GM18861 (cell line): ENCODE results near the gene SKA1.
"Not testable (repeated sequence)": the region's sequence is repeated elsewhere in the genome, so short reads cannot be mapped to it uniquely, and the experiment has no call there.

Experiments used
- ATAC-seq: cut with Tn5 transposase; IDR thresholded peaks from one replicate; pipeline ENCODE4 v1.9.1; 2021; ENCODE audit not compliant: unreplicated experiment

SKA1 gene

GRCh38 chr18:50393802-50394201 lies 19.0 kb downstream of the SKA1 start:
- ATAC-seq, result no peak

DNA sequence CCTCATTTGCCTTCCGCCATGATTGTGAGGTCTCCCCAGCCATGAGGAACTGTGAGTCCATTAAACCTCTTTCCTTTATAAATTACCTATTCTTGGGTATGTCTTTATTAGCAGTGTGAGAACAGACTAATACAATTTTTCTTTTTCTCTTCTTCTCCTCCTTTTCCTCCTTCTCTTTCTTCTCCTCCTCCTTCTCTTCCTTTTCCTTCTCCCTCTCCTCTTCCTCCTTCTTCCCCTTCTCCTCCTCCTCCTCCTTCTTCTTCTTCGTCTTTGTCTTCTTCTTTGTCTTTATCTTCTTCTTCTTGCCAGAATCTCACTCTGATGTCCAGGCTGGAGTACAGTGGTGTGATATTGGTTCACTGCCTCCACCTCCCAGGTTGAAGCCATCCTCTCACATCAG lies 20.2 kb downstream of the SKA1 start:
- no peak for ATAC-seq

DNA sequence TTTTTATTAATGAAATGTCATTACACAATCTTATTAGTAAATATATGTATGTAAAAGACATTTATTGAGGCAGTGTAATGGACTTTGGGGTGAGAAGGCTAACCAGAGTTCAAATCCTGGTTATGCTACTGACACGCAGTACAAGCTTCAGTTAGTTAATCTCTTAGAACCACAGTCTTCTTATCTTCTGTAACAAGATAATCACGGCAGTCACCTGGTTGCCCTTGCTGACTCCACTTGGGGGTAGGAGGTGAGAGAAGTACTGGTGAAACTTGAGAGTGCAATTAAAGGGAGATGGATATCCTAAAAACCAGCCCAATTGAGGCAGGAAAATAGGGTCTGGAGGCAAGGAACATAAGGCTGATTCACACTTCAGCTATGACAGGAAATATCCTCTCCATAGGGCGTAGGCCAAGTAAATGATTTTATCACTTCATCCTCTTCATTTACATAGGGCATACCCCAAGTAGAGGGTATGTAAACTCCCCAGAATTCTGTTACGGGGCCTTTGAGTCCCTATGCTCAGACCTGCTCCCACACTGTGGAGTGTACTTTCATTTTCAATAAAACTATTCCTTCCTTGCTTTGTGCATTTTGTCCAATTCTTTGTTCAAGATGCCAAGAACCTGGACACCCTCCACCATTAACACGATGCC lies 21.3 kb downstream of the SKA1 start:
- ATAC-seq, result no peak

- no peak for ATAC-seq
Measured at GRCh38 chr18:50397023-50397422, 22.2 kb downstream of the SKA1 start.

- ATAC-seq, result no peak
Measured at GRCh38 chr18:50398099-50398498, 23.3 kb downstream of the SKA1 start.

DNA sequence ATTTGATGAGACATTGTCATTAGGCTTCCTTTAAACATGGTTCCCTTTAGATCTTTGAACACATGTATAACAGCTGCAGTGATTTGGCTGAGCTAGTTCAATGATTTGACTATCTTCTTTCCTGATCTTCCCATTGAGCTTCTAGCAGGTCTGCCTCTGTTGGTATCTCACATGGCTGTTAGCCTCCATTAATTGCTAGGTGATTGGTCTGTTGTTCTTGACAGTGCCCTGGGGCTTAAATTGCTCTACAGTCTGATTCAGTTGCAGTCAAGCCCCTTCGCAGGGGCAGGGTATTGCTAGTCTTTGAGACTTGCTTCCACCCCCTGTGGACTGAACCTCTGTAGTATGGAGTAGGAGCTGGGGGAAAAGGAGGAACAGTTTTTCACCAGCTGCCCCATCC lies 24.1 kb downstream of the SKA1 start:
- ATAC-seq, result no peak

DNA sequence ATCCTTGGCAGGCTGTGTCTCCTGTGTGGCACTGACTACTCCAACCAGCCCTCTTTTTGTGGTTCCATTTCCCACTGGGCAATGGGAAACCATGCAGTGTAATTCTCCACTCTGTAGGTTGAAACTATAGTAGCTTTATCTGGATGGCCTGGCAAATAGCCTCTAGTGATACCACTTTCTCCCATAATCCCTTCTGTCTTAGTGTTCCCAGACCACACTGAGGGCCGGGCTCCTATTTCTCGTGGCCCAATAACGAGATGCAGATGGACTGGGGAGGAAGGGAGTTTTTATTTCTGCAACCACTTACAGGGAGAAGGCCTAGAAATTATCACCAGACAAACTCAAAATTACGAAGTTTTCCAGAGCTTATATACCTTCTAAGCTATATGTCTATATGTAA lies 24.7 kb downstream of the SKA1 start:
- ATAC-seq, result no peak

GRCh38 chr18:50400438-50400837 lies 25.6 kb downstream of the SKA1 start:
- not testable (repeated sequence) for ATAC-seq

- no peak for ATAC-seq
Measured at GRCh38 chr18:50401295-50401694, 26.4 kb downstream of the SKA1 start.

DNA sequence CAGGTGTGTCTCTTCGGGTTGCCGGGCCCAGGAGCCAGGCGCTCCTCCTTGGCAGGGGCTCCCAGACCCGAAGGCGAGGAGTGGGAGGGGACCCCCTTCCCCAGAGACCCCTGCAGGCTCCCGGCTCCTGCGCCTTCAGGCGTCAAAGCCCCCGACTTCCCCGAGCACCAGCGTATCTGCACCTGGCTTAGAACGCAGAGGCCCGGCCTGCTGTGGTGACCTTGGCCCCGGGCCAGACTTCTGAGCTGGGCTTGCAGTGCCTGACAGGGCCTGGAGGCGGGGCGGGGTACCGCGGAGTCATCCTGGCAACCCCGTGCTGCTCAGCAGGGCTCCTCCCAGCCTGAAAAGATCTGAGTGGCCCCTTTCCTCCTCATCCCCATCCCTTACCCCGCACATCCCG lies 27.0 kb downstream of the SKA1 start:
- no peak for ATAC-seq

DNA sequence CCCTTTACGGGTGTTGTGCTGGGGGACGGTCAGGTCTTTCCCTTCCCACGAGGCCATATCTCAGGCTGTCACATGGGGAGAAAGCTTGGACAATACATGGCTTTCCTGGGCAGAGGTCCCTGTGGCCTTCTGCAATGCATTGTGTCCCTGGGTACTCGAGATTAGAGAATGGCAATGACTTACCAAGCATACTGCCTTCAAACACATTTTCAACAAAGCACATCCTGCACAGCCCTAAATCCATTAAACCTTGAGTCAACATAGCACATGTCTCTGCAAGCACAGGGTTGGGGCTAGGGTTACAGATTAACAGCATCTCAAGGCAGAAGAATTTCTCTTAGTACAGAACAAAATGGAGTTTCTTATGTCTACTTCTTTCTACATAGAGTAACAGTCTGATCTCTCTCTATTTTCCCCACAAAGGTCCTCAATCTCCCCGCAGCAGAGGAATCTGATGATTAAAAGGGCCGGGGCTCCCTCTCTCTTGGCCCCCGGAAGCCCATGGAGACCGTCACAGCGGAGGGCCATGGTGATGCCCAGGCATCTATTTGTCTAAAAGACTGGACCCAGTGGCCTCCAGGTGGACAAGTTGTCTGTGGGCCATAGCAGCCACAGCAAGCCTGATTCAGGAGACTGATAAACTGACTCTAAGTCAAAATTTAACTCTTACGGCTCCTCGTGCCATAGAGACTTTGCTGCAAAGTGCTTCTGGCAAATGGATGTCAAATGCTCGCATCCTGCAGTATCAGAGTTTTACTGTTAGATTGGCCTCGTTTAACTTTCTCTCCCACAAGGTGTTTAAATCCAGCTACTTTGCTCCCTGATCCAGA lies 30.1 kb downstream of the SKA1 start:
- ATAC-seq, result not testable (repeated sequence)

- ATAC-seq, result no peak
Measured at GRCh38 chr18:50405582-50406271, 30.9 kb downstream of the SKA1 start.

- ATAC-seq, result no peak
Measured at GRCh38 chr18:50409236-50409635, 34.4 kb downstream of the SKA1 start.

DNA sequence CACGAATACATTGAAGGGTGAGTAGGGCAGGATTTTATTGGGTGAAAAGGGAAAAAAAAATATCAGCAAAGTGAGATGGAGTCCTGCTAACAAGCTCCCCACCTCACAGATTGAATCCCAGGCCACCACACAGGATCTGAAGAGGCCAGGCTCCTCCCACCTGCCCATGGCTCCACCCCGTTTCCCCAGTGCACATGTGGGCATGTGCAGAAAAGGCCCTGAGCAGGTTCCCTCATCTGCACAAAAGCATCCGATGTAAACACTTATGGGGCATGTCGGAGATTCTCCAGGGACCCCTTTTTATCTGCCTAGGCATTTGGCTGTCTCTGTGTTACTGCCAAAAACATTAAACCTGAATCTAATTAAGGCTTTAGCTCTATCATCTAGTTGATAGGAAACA lies 35.2 kb downstream of the SKA1 start:
- no peak for ATAC-seq

DNA sequence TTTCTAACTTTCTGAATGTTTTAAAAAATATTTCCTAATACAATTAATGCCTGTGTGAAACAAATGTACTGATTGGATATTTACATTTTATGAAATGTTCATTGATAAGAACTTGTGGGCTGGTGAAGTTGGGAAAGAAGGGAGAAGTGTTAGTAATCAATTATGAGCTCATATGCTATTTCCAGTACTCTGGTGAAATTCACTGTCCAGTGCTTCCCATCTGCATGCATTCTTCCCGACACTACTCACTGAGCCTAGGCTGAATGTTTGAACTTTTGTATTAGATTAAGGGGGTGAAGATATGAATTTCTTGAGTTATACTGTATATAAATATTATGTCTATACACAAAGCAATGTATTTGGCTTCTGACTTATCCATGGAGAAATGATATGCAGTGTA lies 36.0 kb downstream of the SKA1 start:
- ATAC-seq, result no peak

GRCh38 chr18:50416832-50417231 lies 42.0 kb downstream of the SKA1 start:
- not testable (repeated sequence) for ATAC-seq

DNA sequence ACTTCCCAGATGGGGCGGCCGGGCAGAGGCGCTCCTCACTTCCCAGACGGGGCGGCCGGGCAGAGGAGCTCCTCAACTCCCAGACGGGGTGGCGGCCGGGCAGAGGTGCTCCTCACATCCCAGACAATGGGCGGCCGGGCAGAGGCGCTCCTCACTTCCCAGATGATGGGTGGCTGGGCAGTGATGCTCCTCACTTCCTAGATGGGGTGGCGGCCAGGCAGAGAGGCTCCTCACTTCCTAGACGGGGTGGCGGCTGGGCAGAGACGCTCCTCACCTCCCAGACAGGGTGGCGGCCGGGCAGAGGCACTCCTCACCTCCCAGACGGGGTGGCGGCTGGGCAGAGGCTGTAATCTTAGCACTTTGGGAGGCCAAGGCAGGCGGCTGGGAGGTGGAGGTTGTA lies 42.9 kb downstream of the SKA1 start:
- ATAC-seq, result not testable (repeated sequence)

- ATAC-seq, result no peak
Measured at GRCh38 chr18:50418650-50419049, 43.8 kb downstream of the SKA1 start.

DNA sequence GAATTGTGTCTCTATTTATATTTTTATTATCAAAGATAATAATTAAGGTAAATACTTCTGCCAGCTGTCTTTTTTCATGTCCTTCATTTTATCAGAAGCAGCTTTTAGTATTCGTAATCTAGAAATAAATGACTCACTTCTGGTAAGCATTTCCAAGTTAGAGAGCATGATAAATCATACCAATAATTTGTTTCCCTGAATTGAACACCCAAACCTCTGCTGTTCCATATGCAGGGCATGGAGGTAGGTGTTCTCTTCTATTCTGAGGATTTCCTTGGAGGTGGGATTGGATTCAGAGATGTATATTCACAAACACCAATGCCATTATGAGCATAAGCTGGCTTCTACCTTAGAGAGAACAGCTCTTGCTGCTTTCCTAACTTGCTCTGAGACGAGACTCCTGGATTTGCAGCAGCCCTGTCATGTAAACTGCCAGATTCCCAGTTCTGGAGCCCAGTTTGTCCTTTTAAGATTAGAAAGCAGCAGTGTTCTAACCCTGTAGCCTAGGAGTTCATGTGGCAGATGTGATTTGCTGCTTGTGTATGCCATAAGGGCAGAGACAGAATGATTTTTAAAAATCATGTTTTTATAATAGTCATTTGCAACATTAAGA lies 47.5 kb downstream of the SKA1 start:
- no peak for ATAC-seq

- no peak for ATAC-seq
Measured at GRCh38 chr18:50424877-50425690, 50.2 kb downstream of the SKA1 start.

- ATAC-seq, result no peak
Measured at GRCh38 chr18:50427896-50428295, 53.0 kb downstream of the SKA1 start.
